A549 treated with DMSO at 1 μM for 4 hours (cell line): ENCODE measurements around the gene SIRT7. TPM values are rescaled to one million over a fixed set of nuclear protein-coding genes. Genes with fewer than 3 reads are reported as not detected.

Experiments
- total RNA-seq: library from RNA; stranded (reverse); fragments of 200-300 nt; extraction: Qiagen RNA extraction; gene quantifications from 5 replicates; pipeline ENCODE4 v1.2.3, GENCODE V29; 2022; ENCODE audit warnings: low read depth

SIRT7 gene
- 34.9 to 52.3 TPM (median 41.3 TPM) in 5 replicates for total RNA-seq

GRCh38 chr17:81917565-81918332 is at the start of gene SIRT7:
TSS of gene SIRT7 (minus strand) at chr17:81918176. CDS start at chr17:81918131, 45 bp downstream.

GRCh38 chr17:81961087-81961511 is 43.1 kb upstream of the SIRT7 start, which contains the start of gene NOTUM:
TSS of gene NOTUM (minus strand) at chr17:81961187. CDS start at chr17:81960909, 278 bp downstream.

GRCh38 chr17:81947189-81947588 is 29.2 kb upstream of the SIRT7 start, which contains the start of gene MYADML2:
TSS of gene MYADML2 (minus strand) at chr17:81947233. CDS start at chr17:81941741, 5,492 bp downstream.

GRCh38 chr17:81927653-81928543 is 9.9 kb upstream of the SIRT7 start, which contains the start of gene MAFG:
TSS of gene MAFG (minus strand) at chr17:81927735. CDS start at chr17:81923185, 4,550 bp downstream.

GRCh38 chr17:81911277-81911961 is 6.6 kb downstream of the SIRT7 start, which contains the start of gene PCYT2:
TSS of gene PCYT2 (minus strand) at chr17:81911399. CDS start at chr17:81911355, 44 bp downstream.

GRCh38 chr17:81902023-81902652 is 15.8 kb downstream of the SIRT7 start, which contains the start of gene NPB:
TSS of gene NPB (plus strand) at chr17:81902238. CDS start at chr17:81902278, 40 bp downstream.

GRCh38 chr17:81870981-81871386 is 47.0 kb downstream of the SIRT7 start, which contains the start of gene ARHGDIA:
TSS of gene ARHGDIA (minus strand) at chr17:81871337. CDS start at chr17:81869930, 1,407 bp downstream.

Other genes with a start within 250 kb of the SIRT7 start
- gene ARL16, start 234.4 kb downstream of the SIRT7 start, total RNA-seq: 48.6 to 52.2 TPM (median 50.3 TPM) in 5 replicates
- 158 to 233 TPM (median 198 TPM) in 5 replicates for gene HGS, start 234.2 kb downstream of the SIRT7 start, total RNA-seq
- gene MRPL12, start 214.8 kb downstream of the SIRT7 start, total RNA-seq: 202 to 324 TPM (median 283 TPM) in 5 replicates
- 32.8 to 47.1 TPM (median 42.9 TPM) in 5 replicates for gene SLC25A10, start 205.9 kb downstream of the SIRT7 start, total RNA-seq
- 0.26 to 0.56 TPM (median 0.38 TPM) in 5 replicates for gene GCGR, start 114.0 kb downstream of the SIRT7 start, total RNA-seq
- gene MCRIP1, start 84.9 kb downstream of the SIRT7 start, total RNA-seq: 87.6 to 104 TPM (median 95.6 TPM) in 5 replicates
- gene PPP1R27, start 83.1 kb downstream of the SIRT7 start, total RNA-seq: 0.22 TPM in 1 of 5 replicates, not detected in the others
- 652 to 813 TPM (median 701 TPM) in 5 replicates for gene P4HB, start 57.6 kb downstream of the SIRT7 start, total RNA-seq
- gene ARHGDIA, start 46.8 kb downstream of the SIRT7 start, total RNA-seq: 502 to 666 TPM (median 606 TPM) in 5 replicates
- gene ALYREF, start 26.6 kb downstream of the SIRT7 start, total RNA-seq: 170 to 259 TPM (median 230 TPM) in 5 replicates
- gene ANAPC11, start 26.5 kb downstream of the SIRT7 start, total RNA-seq: 205 to 282 TPM (median 254 TPM) in 5 replicates
- gene NPB, start 15.9 kb downstream of the SIRT7 start, total RNA-seq: 0.34 to 0.62 TPM (median 0.56 TPM) in 5 replicates
- gene PCYT2, start 6.8 kb downstream of the SIRT7 start, total RNA-seq: 14.0 to 16.6 TPM (median 15.6 TPM) in 5 replicates
- 40.9 to 49.9 TPM (median 42.9 TPM) in 5 replicates for gene MAFG, start 9.6 kb upstream of the SIRT7 start, total RNA-seq
- 72.2 to 97.2 TPM (median 89.1 TPM) in 5 replicates for gene PYCR1, start 19.1 kb upstream of the SIRT7 start, total RNA-seq
- gene MYADML2, start 29.1 kb upstream of the SIRT7 start, total RNA-seq: not detected in 5 replicates
- 0.26 to 0.59 TPM (median 0.34 TPM) in 5 replicates for gene NOTUM, start 43.0 kb upstream of the SIRT7 start, total RNA-seq
- gene ASPSCR1, start 59.5 kb upstream of the SIRT7 start, total RNA-seq: 19.1 to 31.5 TPM (median 27.7 TPM) in 5 replicates
- 156 to 199 TPM (median 185 TPM) in 5 replicates for gene CENPX, start 104.7 kb upstream of the SIRT7 start, total RNA-seq
- 7.7 to 18.4 TPM (median 14.2 TPM) in 5 replicates for gene LRRC45, start 105.1 kb upstream of the SIRT7 start, total RNA-seq
- 23.0 to 39.7 TPM (median 30.7 TPM) in 5 replicates for gene RAC3, start 113.5 kb upstream of the SIRT7 start, total RNA-seq
- 71.7 to 103 TPM (median 92.2 TPM) in 5 replicates for gene DCXR, start 119.5 kb upstream of the SIRT7 start, total RNA-seq
- gene RFNG, start 133.6 kb upstream of the SIRT7 start, total RNA-seq: 18.6 to 24.2 TPM (median 23.3 TPM) in 5 replicates
- gene GPS1, start 133.7 kb upstream of the SIRT7 start, total RNA-seq: 117 to 153 TPM (median 134 TPM) in 5 replicates
- 78.0 to 146 TPM (median 137 TPM) in 5 replicates for gene DUS1L, start 147.6 kb upstream of the SIRT7 start, total RNA-seq
- gene FASN, start 180.1 kb upstream of the SIRT7 start, total RNA-seq: 117 to 149 TPM (median 134 TPM) in 5 replicates